Transverse colon (tissue), 4 donors: ENCODE measurements around the gene S100A2. TPM values are rescaled to one million over a fixed set of nuclear protein-coding genes. Genes with fewer than 3 reads are reported as not detected.

ENCODE experiments used
- DNase-seq: peaks from one replicate; pipeline ENCODE4 v3.0.0-alpha.2; 2019
- H3K27ac ChIP-seq, 4 donors: fragments of 200-600 bp; sonication (generic); 2 replicates each; pipeline ENCODE4 v1.5.1; 2016 to 2018; ENCODE audit warnings: inconsistent platforms in 4 of 4
- H3K27me3 ChIP-seq: fragments of 200-600 bp; sonication (generic); 2 replicates; pipeline ENCODE4 v1.5.1; 2017; ENCODE audit warnings: inconsistent platforms
- H3K36me3 ChIP-seq, 4 donors: fragments of 200-600 bp; sonication (generic); 2 replicates each; pipeline ENCODE4 v1.5.1; 2017 to 2019; ENCODE audit warnings: inconsistent platforms in 4 of 4
- H3K4me1 ChIP-seq, 4 donors: fragments of 200-600 bp; sonication (generic); 2 replicates each; pipeline ENCODE4 v1.5.1; 2017 to 2020; ENCODE audit warnings: inconsistent platforms in 4 of 4
- H3K4me3 ChIP-seq, 4 donors: fragments of 200-600 bp; sonication (generic); 1 replicate in 1 of 4; 2 replicates in 3 of 4; pipeline versions ENCODE4 v1.5.1 to v1.6.1; 2017 to 2019; ENCODE audit warnings: inconsistent platforms in 4 of 4
- H3K9me3 ChIP-seq, 2 donors: fragments of 200-600 bp; sonication (generic); 2 replicates each; pipeline ENCODE4 v1.5.1; 2017 to 2019; ENCODE audit warnings: inconsistent platforms in 2 of 2
- CTCF ChIP-seq, 5 experiments: fragments of 200-600 bp in 3 of 5; fragments of 450-650 bp in 2 of 5; sonication (generic) in 3 of 5; IDR thresholded peaks; 1 replicate in 2 of 5; 2 replicates in 3 of 5; pipeline ENCODE4 v1.5.1; 2016 to 2017; ENCODE audit warnings: antibody characterized with exemption in 5 of 5, inconsistent platforms in 3 of 5, mild to moderate bottlenecking in 2 of 5, moderate library complexity in 1 of 5
- EP300 ChIP-seq: sonication (generic); formaldehyde crosslinking; IDR thresholded peaks from one replicate; pipeline ENCODE4 v1.6.1; 2017; ENCODE audit warnings: antibody characterized with exemption, low read depth
- POLR2A ChIP-seq: fragments of 450-650 bp; IDR thresholded peaks from one replicate; pipeline ENCODE4 v1.6.1; 2016; ENCODE audit warnings: antibody characterized with exemption, mild to moderate bottlenecking, moderate library complexity
- POLR2AphosphoS5 ChIP-seq, 3 donors: sonication (generic); formaldehyde crosslinking; IDR thresholded peaks; one replicate each; pipeline ENCODE4 v1.6.1; 2016; ENCODE audit warnings: antibody characterized with exemption in 3 of 3
- WGBS, 2 donors: methylation state at CpG; one replicate each; pipeline ENCODE4 v1.1.5; 2018; ENCODE audit warnings: low coverage in 1 of 2; 5-methylcytosine and 5-hydroxymethylcytosine counted together
- in situ Hi-C, 4 donors: fragments of 200-750 bp; cut with MboI; loops; one replicate each; pipeline versions ENCODE4 v1.15.0 to v1.15.1; 2017; ENCODE audit warnings: low sequenced_read_pairs in 3 of 4, low pct_ligation_motif_present in 1 of 4, low pct_unique_long_range_greater_than_20kb in 1 of 4
- intact Hi-C: fragments of 100-400 bp; cut with DNase I; formaldehyde crosslinking; loops from one replicate; pipeline ENCODE4 v1.15.1; 2023; ENCODE audit warnings: low total_unique reads
- total RNA-seq, 4 donors: library from RNA; depleted of rRNA; stranded (reverse); fragments of >200 nt; gene quantifications; one replicate each; pipeline ENCODE4 v1.1.0, GENCODE V29; 2016

The S100A2 gene
- total RNA-seq, 4 donors from 2014 or later: 2.2 TPM; not detected in 3

DNA sequence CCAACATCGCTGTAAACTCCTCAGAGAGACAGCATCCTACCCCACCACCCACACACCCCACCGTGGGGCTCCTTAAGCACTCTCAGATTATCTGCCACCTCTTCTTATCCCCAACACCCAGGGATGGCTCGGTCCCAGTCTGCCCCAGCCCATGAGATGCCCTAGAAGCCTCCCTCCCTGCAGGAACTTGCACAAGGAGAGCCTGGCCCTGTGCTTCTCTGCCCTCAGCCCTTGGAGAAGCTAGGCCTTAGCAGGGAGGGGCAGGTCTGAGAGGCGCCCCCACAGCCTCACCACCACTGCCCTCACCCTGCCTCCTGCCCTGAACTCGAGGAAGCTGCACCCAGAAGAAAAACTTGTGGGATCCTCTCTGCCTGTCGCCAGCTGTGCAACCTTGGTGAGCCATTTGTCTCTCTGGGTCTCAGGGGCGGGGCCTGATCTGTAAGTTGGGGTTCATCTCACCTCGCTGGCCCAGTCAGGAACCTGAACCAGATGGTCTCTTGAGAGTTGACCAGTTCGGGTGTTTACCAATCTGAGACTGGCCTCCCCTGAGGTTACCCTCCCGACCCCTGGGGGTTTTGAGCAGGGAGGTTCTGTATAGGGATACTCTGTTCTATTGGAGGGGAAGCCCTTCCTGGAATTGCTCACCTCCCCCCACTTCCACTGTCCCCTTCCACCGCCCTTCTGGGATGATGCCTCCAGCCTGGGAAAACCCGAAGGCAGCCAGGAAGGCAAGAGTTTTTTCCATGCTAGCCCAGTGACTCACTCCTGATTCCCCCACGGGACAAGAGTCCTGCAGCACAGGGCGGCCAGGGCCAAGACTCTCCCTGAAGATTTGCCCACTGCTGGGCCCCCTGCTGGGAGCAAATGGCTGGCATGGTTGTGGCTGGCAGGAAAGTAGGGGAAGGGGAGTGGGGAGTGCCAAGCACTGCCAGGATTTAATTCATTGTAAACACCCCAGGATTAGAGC lies 16.6 kb downstream of the S100A2 start, which contains the start of gene S100A3:
Gene S100A3, minus strand, starts transcription at position 537 of the 967 bp plus-strand sequence. CDS start 773 bp downstream, outside the sequence.
- Histone ChIP-seq H3K27me3 (no peaks in the 10 kb centered on the region), H3K4me3 (no peak within 1 kb of the TSS), H3K36me3 (no peaks in the 10 kb centered on the region), H3K9me3 (no peaks in the 10 kb centered on the region), H3K27ac (peak within 1 kb of the TSS; percentile 34 to 60 (median 57)), H3K4me1 (peaks cover 43 to 57% (median 48%) of the 10 kb centered on the region in 4 donors)
- intact Hi-C loops (loop anchor here (1.0 kb wide), 1 partner anchor 41 kb away; no protein-coding TSS in a partner anchor), in situ Hi-C loops (loop anchor here in 1 of 4 donors (25.0 kb wide), 1 partner anchor 438 kb away; the partner anchor contains the start of genes JTB, RAB13 and RPS27)
- TF ChIP-seq POLR2A (no peak), EP300 (peak; percentile 39), POLR2AphosphoS5 (IDR thresholded peaks at IDR 0.05) (peak in 2 of 3 donors; percentile 31 to 34)
- WGBS, 2 donors: 54 to 68% methylated on average over 2 to 14 of the region's 14 CpGs
- DNase-seq: peak; percentile 51

DNA sequence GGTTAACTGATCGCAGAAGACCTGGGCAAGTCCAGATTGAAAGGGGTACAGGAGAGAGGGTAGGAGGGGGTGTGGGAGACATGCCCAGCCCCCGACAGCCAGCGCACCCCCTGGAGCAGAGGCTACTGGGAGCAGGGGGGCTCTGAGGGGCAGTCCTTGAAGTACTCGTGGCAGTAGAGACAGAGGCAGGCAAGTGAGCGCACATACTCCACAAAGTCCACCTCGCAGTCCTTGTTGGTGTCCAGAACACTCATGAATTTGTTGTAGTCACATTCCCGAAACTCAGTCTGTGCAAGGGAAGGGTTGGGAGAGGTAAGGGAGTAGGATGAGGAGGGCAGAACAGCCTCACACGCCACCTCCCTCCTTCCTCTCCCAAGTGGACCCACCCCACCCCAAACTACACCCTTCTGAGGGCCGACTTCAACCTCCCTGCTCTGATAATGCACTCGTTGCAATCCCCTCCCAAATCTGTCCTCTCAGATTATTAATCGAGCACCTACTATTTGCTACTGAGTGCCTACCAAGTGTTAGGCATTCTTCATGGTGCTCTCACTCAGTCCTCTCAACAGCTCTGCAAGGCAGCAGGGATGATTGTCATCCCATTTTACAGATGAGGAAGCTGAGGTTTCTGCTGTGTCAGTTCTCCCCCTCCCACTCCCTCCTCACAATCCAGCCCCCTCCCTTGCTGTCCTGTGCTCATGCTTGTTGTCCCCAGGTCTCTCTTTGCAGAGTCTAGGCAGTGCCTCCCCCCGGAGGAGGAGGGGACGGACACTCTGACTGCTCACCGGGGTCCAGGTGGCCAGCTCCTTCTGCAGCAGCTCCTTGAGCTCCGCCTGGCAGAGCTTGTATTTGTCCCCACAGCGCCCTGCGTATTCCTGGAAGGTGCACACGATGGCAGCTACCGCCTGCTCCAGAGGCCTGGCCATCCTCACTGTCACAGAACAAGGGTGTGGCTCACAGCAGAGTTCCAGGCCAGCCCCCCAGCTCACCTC lies 17.8 kb downstream of the S100A2 start:
- in situ Hi-C loops: loop anchor here in 1 of 4 donors (25.0 kb wide), 1 partner anchor 439 kb away; the partner anchor contains the start of genes JTB, RAB13 and RPS27
- Histone ChIP-seq H3K36me3 (no peaks in the 10 kb centered on the region), H3K4me1 (peaks cover 48 to 64% (median 59%) of the 10 kb centered on the region in 4 donors), H3K27ac (peak overlapping the region; percentile 60 to 91 (median 87)), H3K9me3 (no peaks in the 10 kb centered on the region), H3K27me3 (no peaks in the 10 kb centered on the region), H3K4me3 (no peak overlapping the region)
- WGBS, 2 donors: 77% methylated on average over 19 of the region's 19 CpGs; no CpG with 5 or more reads in 1 of the 2 donors
- intact Hi-C loops: no loop called here
- TF ChIP-seq POLR2AphosphoS5 (IDR thresholded peaks at IDR 0.05) (no peak), CTCF (IDR thresholded peaks at IDR 0.05) (no peak), POLR2A (no peak), EP300 (no peak)
- peak; percentile 7 for DNase-seq

GRCh38 chr1:153546796-153547559 lies 18.7 kb downstream of the S100A2 start:
- TF ChIP-seq POLR2A (no peak), CTCF (IDR thresholded peaks at IDR 0.05) (no peak), POLR2AphosphoS5 (IDR thresholded peaks at IDR 0.05) (no peak), EP300 (no peak)
- Histone ChIP-seq H3K27ac (peak overlapping the region; percentile 84 to 92 (median 90)), H3K36me3 (no peaks in the 10 kb centered on the region), H3K4me3 (no peak overlapping the region), H3K27me3 (no peaks in the 10 kb centered on the region), H3K9me3 (no peaks in the 10 kb centered on the region), H3K4me1 (peaks cover 48 to 73% (median 60%) of the 10 kb centered on the region in 4 donors)
- 81 to 83% methylated on average over 3 to 14 of the region's 14 CpGs for WGBS, 2 donors
- peak; percentile 6 for DNase-seq
- in situ Hi-C loops: loop anchor here in 1 of 4 donors (25.0 kb wide), 1 partner anchor 440 kb away; the partner anchor contains the start of genes JTB, RAB13 and RPS27
- intact Hi-C loops: no loop called here

- Histone ChIP-seq H3K4me3 (peak overlapping the region in 1 of 4 donors; percentile 39), H3K27ac (peak overlapping the region; percentile 84 to 92 (median 90)), H3K9me3 (no peaks in the 10 kb centered on the region), H3K27me3 (no peaks in the 10 kb centered on the region), H3K36me3 (no peaks in the 10 kb centered on the region), H3K4me1 (peaks cover 48 to 77% (median 60%) of the 10 kb centered on the region in 4 donors)
- DNase-seq: no peak
- TF ChIP-seq EP300 (no peak), CTCF (IDR thresholded peaks at IDR 0.05) (no peak), POLR2A (no peak), POLR2AphosphoS5 (IDR thresholded peaks at IDR 0.05) (no peak)
- in situ Hi-C loops (loop anchor here in 1 of 4 donors (25.0 kb wide), 1 partner anchor 441 kb away; the partner anchor contains the start of genes JTB, RAB13 and RPS27), intact Hi-C loops (no loop called here)
- 78 to 93% methylated on average over 8 of the region's 8 CpGs for WGBS, 2 donors
These were observed 19.3 kb downstream of the S100A2 start for GRCh38 chr1:153546371-153546770.
